K562 (cell line): Measurements from ENCODE around the gene COPRS. TPM values are rescaled to one million over a fixed set of nuclear protein-coding genes. Genes with fewer than 3 reads are reported as not detected.

Experiments used
- ATAC-seq: fragments of 200-7000 bp; cut with Tn5 transposase; 3 replicates; pipeline ENCODE4 v1.9.1; 2020; ENCODE audit warnings: moderate library complexity
- BruUV-seq: library from RNA; stranded (reverse); fragments of 400-500 nt; replicated peaks from 2 replicates; lab custom pipeline; 2021; lab: Mats Ljungman, UMichigan
- CTCF ChIA-PET: fragments of 300-600 bp; formaldehyde crosslinking; extraction: SDS; loops from one replicate; lab custom pipeline; 2021; ENCODE audit warnings: low intra/inter-chr PET ratio; lab: Yijun Ruan, JAX
- POLR2A ChIA-PET: fragments of 300-600, 350-650 bp; sonication (Branson Sonifier 250); formaldehyde crosslinking; extraction: SDS; loops from one replicate; lab custom pipeline; 2021; ENCODE audit warnings: antibody characterized with exemption, inconsistent platforms; lab: Yijun Ruan, JAX
- DNase-seq, 4 experiments: peaks; one replicate each; pipeline versions ENCODE4 v3.0.0 to v3.0.0-alpha.2; 2011 to 2018; ENCODE audit warnings: low spot score in 3 of 4, mixed read lengths in 3 of 4; ENCODE audit errors: extremely low read depth in 1 of 4
- FAIRE-seq: peaks from 2 replicates; lab custom pipeline; 2011; peaks lifted over from hg19 to GRCh38; lab: Jason Lieb, UNC
- H2AFZ ChIP-seq: 2 replicates; pipeline ENCODE4 v1.6.0; 2011; ENCODE audit warnings: low read depth, low read length, control low read depth, inconsistent platforms
- H3K27ac ChIP-seq: fragments of 200-600 bp; 3 replicates; pipeline ENCODE4 v1.8.0; 2011; ENCODE audit warnings: low read depth, mild to moderate bottlenecking, control low read depth, inconsistent platforms, low read length, moderate library complexity, mixed read lengths; ENCODE audit errors: extremely low read depth
- H3K27me3 ChIP-seq, 2 experiments: fragments of 300-600 bp in 1 of 2; 2 replicates in 1 of 2; 3 replicates in 1 of 2; pipeline versions ENCODE4 v1.6.0 to v1.8.0; 2011; ENCODE audit warnings: inconsistent platforms in 2 of 2, low read length in 2 of 2, mild to moderate bottlenecking in 1 of 2, mixed read lengths in 1 of 2, moderate library complexity in 1 of 2; ENCODE audit not compliant: control insufficient read depth in 2 of 2, insufficient read depth in 2 of 2
- H3K36me3 ChIP-seq: fragments of 300-600 bp; 3 replicates; pipeline ENCODE4 v1.8.0; 2011; ENCODE audit warnings: mild to moderate bottlenecking, low read length, inconsistent platforms; ENCODE audit not compliant: control insufficient read depth, insufficient read depth
- H3K4me1 ChIP-seq, 2 experiments: fragments of 200-600 bp in 1 of 2; replicated peaks in 1 of 2; 2 replicates in 1 of 2; 3 replicates in 1 of 2; pipeline versions ENCODE4 v1.5.1 to v1.8.0; 2011; ENCODE audit warnings: inconsistent platforms in 2 of 2, low read length in 2 of 2, mild to moderate bottlenecking in 1 of 2, mixed read lengths in 1 of 2, moderate library complexity in 1 of 2; ENCODE audit not compliant: control insufficient read depth in 2 of 2, insufficient read depth in 2 of 2
- H3K4me2 ChIP-seq: 2 replicates; pipeline ENCODE4 v1.6.1; 2011; ENCODE audit warnings: low read length, control low read depth, inconsistent platforms, mixed read lengths; ENCODE audit not compliant: insufficient read depth
- H3K4me3 ChIP-seq: fragments of 200-600 bp; sonication (generic), shearing (Covaris generic); 2 replicates; pipeline ENCODE4 v1.5.1; 2016; ENCODE audit warnings: control low read depth, inconsistent platforms
- H3K79me2 ChIP-seq: fragments of 200-600 bp; 3 replicates; pipeline ENCODE4 v1.8.0; 2011; ENCODE audit warnings: low read length, inconsistent platforms; ENCODE audit not compliant: control insufficient read depth, insufficient read depth
- H3K9ac ChIP-seq, 2 experiments: 2 replicates each; pipeline versions ENCODE4 v1.6.0 to v1.6.1; 2011; ENCODE audit warnings: low read depth in 2 of 2, low read length in 2 of 2, control low read depth in 1 of 2, inconsistent platforms in 1 of 2, mild to moderate bottlenecking in 1 of 2, mixed read lengths in 1 of 2; ENCODE audit not compliant: insufficient read depth in 1 of 2
- H3K9me1 ChIP-seq: one replicate; pipeline ENCODE4 v1.6.0; 2011; ENCODE audit warnings: inconsistent platforms, mild to moderate bottlenecking, low read length, moderate library complexity; ENCODE audit not compliant: control insufficient read depth, insufficient read depth
- H3K9me3 ChIP-seq: replicated peaks from 2 replicates; pipeline ENCODE4 v1.5.1; 2011; ENCODE audit warnings: low read depth, low read length, inconsistent platforms; ENCODE audit not compliant: control insufficient read depth, insufficient read depth
- H4K20me1 ChIP-seq: replicated peaks from 2 replicates; pipeline ENCODE4 v1.6.1; 2011; ENCODE audit warnings: low read length, inconsistent platforms, mixed read lengths; ENCODE audit not compliant: control insufficient read depth, insufficient read depth
- KLF13 ChIP-seq: fragments of 450-650 bp; IDR thresholded peaks from 2 replicates; pipeline ENCODE4 v1.6.1; 2016; ENCODE audit warnings: missing genetic modification characterization, low read depth, mild to moderate bottlenecking, missing compliant biosample characterization, moderate library complexity, borderline replicate concordance
- MYBL2 ChIP-seq, 2 experiments: fragments of 450-650 bp in 1 of 2; sonication (generic) in 1 of 2; formaldehyde crosslinking in 1 of 2; IDR thresholded peaks; 2 replicates each; pipeline versions ENCODE4 v1.6.1 to v1.8.1; 2017 to 2022; ENCODE audit warnings: borderline replicate concordance in 1 of 2, inconsistent platforms in 1 of 2, low read depth in 1 of 2, mild to moderate bottlenecking in 1 of 2, missing genetic modification reagents in 1 of 2, moderate library complexity in 1 of 2
- NFYB ChIP-seq: IDR thresholded peaks from 2 replicates; pipeline ENCODE4 v1.6.1; 2011; ENCODE audit warnings: mild to moderate bottlenecking, moderate library complexity; ENCODE audit not compliant: insufficient read length; ENCODE audit errors: extremely low read depth
- RBFOX2 ChIP-seq: fragments of 200-400 bp; formaldehyde crosslinking; IDR thresholded peaks from 2 replicates; pipeline ENCODE4 v1.6.1; 2017; ENCODE audit warnings: low read depth, mild to moderate bottlenecking, low read length, moderate library complexity
- RFX5 ChIP-seq: IDR thresholded peaks from 2 replicates; pipeline ENCODE4 v1.6.1; 2011; ENCODE audit warnings: low read depth, mild to moderate bottlenecking, improper control_type of control experiment, low read length
- SNIP1 ChIP-seq: fragments of 450-650 bp; IDR thresholded peaks from 2 replicates; pipeline ENCODE4 v1.7.1; 2017; ENCODE audit warnings: low read depth, mild to moderate bottlenecking
- TCF7L2 ChIP-seq: fragments of 150-350 bp; IDR thresholded peaks from 2 replicates; pipeline ENCODE4 v1.6.1; 2016; ENCODE audit warnings: low read depth, mild to moderate bottlenecking, low read length, moderate library complexity
- ZNF780A ChIP-seq: fragments of 250-450 bp; sonication (Bioruptor Pico); IDR thresholded peaks from 2 replicates; pipeline ENCODE4 v1.5.0; 2021; ENCODE audit warnings: mild to moderate bottlenecking
- WGBS: fragments of 100-300 bp; shearing (Covaris generic); methylation state at CpG from one replicate; pipeline ENCODE4 v1.1.6; 2016; ENCODE audit warnings: low coverage, mixed read lengths; ENCODE audit not compliant: insufficient coverage; ENCODE audit errors: missing lambda C conversion rate; 5-methylcytosine and 5-hydroxymethylcytosine counted together
- in situ Hi-C: fragments of 300-500 bp; cut with MboI; formaldehyde crosslinking; loops from 4 replicates; pipeline ENCODE4 v1.15.0; 2018; ENCODE audit warnings: inconsistent platforms, mixed read lengths
- intact Hi-C: fragments of 100-400 bp; cut with micrococcal nuclease; formaldehyde crosslinking; loops from 2 replicates; pipeline ENCODE4 v1.14.2; 2022
- polyA plus RNA-seq, 8 experiments: library from polyadenylated mRNA; depleted of rRNA in 4 of 8; stranded (reverse) in 5 of 8; unstranded in 3 of 8; fragments of >200 nt; fragmentation: Nextera tagmentation in 2 of 8; fragmentation: Illumina TruSeq in 1 of 8; extraction: Ambion mirVana in 2 of 8; extraction: Trizol in 1 of 8; gene quantifications; 2 replicates each; pipeline versions ENCODE4 v1.2.1 to v1.2.3, GENCODE V29; 2011 to 2014; ENCODE audit warnings: inconsistent platforms in 1 of 8, missing spikeins in 1 of 8
- total RNA-seq, 7 experiments: library from RNA; depleted of rRNA in 6 of 7; stranded (reverse); fragments of >200 nt in 6 of 7; fragmentation: Illumina TruSeq in 2 of 7; extraction: Trizol in 2 of 7; gene quantifications; 2 replicates each; pipeline versions ENCODE4 v1.2.1 to v1.2.3, GENCODE V29; 2011 to 2021; ENCODE audit warnings: low replicate concordance in 1 of 7
- TF ChIP-seq, protein P1 (sequence below): fragments of 250-450 bp; sonication (Bioruptor Pico); IDR thresholded peaks from 2 replicates; pipeline ENCODE4 v1.4.0; 2020; ENCODE audit warnings: borderline replicate concordance
- TF ChIP-seq, protein P2 (sequence below): fragments of 450-650 bp; IDR thresholded peaks from 2 replicates; pipeline ENCODE4 v1.6.1; 2016; ENCODE audit warnings: borderline replicate concordance

The COPRS gene
- total and polyA plus RNA-seq, 9 of the 15 experiments (the other 6 are each of a cell fraction or from before 2014, with no cell fraction given), result 11.9 to 102 (median 60.5) TPM

DNA sequence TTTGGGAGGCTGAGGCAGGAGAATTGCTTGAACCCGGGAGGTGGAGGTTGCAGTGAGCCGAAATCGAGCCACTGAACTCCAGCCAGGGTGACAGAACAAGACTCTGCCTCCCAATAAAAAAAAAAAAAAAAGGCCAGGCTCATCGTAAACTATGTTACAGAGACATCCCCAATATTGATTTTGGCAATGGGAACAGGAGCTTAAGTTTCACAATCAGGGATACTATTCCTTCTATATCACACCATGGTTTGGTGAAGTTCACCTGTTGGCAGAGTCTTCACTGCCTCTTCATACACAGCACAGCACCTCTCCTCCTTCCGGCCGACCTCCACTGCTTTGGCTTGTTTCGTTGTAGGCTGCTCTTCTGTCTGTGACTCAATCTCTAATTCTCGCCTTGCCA lies 21.3 kb upstream of the COPRS start:
- BruUV-seq, result no TSS peak
- Histone ChIP-seq H3K79me2 (no peaks in the 10 kb centered on the region), H3K9ac (no peak overlapping the region), H4K20me1 (no peaks in the 10 kb centered on the region), H3K4me2 (no peak overlapping the region), H3K4me3 (no peak overlapping the region), H3K36me3 (peaks cover 87% of the 10 kb centered on the region), H3K27ac (no peak overlapping the region), H3K9me1 (no peaks in the 10 kb centered on the region), H3K4me1 (no peaks in the 10 kb centered on the region; a peak in 1 of 5 replicates), H3K9me3 (no peaks in the 10 kb centered on the region), H3K27me3 (no peaks in the 10 kb centered on the region), H2AFZ (no peak overlapping the region)
- no peak for ATAC-seq
- WGBS, result 95% methylated on average over 7 of the region's 8 CpGs
- no peak for FAIRE-seq
- in situ Hi-C loops, result no loop called here
- no peak for DNase-seq
- intact Hi-C loops, result no loop called here
- CTCF ChIA-PET, result no interaction called here
- POLR2A ChIA-PET, result interaction anchor here (0.6 kb wide), 1 partner anchor 19 kb away, joined by 3 read pairs; no protein-coding TSS in a partner anchor
- TF ChIP-seq, protein P1, sequence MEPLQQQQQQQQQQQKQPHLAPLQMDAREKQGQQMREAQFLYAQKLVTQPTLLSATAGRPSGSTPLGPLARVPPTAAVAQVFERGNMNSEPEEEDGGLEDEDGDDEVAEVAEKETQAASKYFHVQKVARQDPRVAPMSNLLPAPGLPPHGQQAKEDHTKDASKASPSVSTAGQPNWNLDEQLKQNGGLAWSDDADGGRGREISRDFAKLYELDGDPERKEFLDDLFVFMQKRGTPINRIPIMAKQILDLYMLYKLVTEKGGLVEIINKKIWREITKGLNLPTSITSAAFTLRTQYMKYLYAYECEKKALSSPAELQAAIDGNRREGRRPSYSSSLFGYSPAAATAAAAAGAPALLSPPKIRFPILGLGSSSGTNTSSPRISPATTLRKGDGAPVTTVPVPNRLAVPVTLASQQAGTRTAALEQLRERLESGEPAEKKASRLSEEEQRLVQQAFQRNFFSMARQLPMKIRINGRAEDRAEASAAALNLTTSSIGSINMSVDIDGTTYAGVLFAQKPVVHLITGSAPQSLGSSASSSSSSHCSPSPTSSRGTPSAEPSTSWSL (CRISPR knock-in tag), result no peak
- TF ChIP-seq RFX5, result no peak
- no peak for TF ChIP-seq ZNF780A (CRISPR knock-in tag)
- TF ChIP-seq RBFOX2, result no peak
- no peak for TF ChIP-seq MYBL2 (IDR thresholded peaks at IDR 0.05; ENCODE audit: low read depth)
- no peak for TF ChIP-seq MYBL2 (CRISPR knock-in tag; IDR thresholded peaks at IDR 0.05; ENCODE audit: borderline replicate concordance)
- TF ChIP-seq, protein P2, sequence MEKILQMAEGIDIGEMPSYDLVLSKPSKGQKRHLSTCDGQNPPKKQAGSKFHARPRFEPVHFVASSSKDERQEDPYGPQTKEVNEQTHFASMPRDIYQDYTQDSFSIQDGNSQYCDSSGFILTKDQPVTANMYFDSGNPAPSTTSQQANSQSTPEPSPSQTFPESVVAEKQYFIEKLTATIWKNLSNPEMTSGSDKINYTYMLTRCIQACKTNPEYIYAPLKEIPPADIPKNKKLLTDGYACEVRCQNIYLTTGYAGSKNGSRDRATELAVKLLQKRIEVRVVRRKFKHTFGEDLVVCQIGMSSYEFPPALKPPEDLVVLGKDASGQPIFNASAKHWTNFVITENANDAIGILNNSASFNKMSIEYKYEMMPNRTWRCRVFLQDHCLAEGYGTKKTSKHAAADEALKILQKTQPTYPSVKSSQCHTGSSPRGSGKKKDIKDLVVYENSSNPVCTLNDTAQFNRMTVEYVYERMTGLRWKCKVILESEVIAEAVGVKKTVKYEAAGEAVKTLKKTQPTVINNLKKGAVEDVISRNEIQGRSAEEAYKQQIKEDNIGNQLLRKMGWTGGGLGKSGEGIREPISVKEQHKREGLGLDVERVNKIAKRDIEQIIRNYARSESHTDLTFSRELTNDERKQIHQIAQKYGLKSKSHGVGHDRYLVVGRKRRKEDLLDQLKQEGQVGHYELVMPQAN, result no peak
- TF ChIP-seq NFYB, result no peak
- TF ChIP-seq TCF7L2, result no peak
- TF ChIP-seq SNIP1, result no peak
- no peak for TF ChIP-seq KLF13 (tag)
